CD4-positive, alpha-beta T cell treated with Interleukin-6 for 4 hours (primary cell): ENCODE results near the gene CTTN.

ENCODE experiments used
- DNase-seq: peaks from one replicate; pipeline ENCODE4 v3.0.0-alpha.2; 2020; ENCODE audit warnings: mixed read lengths

The CTTN gene

DNA sequence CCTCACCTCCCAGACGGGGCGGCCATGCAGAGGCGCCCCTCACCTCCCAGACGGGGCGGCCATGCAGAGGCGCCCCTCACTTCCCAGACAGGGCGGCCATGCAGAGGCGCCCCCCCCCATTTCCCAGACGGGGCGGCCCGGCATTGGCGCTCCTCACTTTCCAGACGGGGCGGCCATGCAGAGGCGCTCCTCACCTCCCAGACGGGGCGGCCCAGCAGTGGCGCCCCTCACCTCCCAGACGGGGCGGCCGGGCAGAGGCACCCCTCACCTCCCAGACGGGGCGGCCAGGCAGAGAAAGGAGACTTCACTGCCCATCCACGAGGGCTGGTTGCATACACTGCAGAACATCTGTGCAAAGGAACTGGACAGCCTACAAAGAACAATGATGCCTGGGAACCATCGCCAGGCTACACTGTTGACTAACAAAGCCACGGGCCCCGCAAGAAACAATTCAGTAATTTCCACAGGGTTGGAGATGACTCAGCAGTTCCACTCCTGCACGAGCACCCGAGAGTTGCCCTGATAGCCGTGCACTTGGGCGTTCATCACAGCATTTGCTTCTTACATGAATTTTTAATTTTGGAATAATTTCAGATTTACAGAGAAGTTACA is 58.7 kb downstream of the CTTN start:
- no peak for DNase-seq

DNA sequence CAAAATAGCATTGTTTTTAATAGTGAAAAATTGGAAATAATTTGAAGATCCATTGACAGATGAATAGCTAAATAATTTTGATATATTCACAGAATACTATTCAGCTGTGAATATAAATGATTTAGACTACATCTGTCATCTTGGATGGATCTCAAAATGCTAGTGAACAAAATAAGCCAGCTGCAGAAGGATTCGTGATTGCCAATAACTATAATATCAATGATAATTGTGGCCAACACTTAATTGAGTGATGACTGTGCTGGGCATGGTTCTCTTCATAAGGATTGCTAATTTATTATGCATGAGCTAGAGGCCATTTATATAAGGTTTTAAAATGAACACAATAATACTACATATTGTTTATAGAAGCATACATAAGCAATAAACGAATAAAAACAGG is 60.4 kb downstream of the CTTN start:
- DNase-seq: no peak

DNA sequence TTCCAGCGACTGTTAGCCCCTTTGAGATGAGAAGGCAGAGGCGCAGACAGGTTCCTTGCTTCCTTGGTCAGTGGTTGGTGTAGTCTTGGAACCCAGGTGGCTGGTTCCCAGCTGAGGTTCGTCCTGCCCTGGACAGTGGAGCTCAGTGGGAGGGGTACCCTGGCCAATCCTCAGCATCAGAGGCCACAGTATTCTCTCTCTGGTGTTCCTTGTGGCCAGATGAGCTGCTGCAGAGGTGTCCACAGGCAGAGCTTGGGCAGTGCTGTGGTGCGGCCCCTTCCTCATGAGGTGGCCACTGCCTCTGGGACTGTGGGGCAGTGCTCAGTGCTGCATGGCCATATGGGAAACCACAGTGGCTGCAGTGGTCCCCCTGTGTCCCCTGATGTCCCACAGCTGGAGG is 61.8 kb downstream of the CTTN start:
- no peak for DNase-seq

DNA sequence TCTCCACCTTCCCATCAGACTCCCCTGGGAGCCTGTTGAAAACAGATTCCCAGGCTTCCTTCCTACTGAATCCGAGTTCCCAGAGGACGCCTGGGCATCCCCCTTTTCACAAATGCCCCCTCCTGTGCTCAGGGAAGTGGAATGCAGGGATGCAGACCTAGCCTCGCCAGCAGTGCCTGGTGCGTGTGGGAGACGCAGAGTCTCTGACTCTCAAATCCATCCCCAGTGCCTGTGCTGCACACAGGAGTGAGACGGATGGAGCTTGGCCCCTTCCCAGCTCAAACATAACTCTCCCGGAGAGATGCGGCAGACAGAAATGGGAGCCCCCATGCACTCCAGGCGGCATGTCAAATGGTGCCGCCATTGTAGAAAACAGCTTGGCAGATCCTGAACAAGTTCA is 62.6 kb downstream of the CTTN start:
- no peak for DNase-seq

DNA sequence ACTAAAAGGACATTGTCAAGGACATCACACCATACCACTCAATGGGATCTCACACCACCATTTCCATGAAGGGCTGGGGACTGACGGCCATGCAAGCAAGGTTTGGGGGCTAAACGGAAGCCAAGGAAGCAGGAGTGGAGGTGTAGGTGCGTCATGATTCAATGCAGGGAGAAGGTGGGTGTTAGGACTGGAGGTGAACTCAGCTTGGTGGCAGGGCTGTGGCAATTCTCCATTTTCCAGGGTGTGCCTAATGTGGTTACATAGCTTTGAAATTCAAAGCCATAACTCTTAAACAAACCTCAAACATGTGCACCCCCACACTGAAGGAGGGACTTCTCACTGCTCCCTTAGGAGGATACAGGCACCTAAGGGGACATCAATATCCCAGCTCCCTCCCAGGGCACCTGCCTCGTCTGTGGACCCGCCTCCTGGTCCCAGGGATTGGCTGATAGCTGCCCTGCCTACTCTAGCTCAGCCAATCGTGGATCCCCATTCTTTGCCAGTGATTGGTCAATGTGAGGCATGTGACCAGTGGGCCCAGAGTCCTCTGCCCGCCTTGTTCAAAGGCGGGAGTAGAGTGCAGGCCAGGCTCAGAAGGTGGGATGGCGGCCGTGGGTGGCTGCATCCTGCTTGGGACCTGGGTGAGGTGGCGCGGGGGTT is 64.6 kb downstream of the CTTN start:
- no peak for DNase-seq

DNA sequence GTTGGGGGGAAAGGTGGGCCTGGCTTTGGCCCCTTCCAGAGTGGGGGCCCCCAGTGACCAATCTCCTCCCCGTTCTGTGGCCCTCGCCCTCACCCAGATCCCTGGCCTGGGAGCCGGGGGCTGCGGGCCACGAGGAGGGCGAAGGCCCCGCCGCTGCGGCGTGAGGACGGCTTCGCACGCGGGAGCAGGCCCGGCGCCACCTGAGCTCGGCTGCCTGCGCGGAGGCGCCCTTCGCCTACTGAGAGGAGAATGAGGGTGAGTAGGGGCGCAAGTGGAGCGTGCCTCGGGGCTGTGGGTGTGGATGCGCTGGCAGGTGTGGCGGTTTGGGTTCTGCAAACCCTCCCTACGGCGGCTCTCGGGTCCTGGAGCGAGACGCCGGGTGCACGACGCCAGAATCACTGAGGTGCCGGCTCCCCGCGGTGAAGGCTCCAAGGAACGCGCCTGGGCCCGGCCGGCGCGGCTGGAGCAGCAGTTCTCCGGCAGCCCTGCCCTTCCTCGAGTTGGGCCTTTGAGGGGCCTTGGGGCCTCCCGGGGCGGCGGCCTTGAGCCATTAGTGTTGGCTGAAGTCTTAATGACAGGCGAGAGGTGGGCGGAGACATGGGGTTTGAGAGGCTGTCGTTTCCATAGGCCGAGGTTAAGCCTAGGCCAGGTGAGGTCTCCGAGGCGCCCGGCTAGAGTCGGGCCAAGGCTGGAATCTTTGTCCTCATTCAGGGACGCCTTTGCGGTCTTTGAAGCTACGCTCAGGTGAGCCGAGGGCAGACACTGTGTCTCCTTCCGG is 65.3 kb downstream of the CTTN start:
- DNase-seq: no peak

DNA sequence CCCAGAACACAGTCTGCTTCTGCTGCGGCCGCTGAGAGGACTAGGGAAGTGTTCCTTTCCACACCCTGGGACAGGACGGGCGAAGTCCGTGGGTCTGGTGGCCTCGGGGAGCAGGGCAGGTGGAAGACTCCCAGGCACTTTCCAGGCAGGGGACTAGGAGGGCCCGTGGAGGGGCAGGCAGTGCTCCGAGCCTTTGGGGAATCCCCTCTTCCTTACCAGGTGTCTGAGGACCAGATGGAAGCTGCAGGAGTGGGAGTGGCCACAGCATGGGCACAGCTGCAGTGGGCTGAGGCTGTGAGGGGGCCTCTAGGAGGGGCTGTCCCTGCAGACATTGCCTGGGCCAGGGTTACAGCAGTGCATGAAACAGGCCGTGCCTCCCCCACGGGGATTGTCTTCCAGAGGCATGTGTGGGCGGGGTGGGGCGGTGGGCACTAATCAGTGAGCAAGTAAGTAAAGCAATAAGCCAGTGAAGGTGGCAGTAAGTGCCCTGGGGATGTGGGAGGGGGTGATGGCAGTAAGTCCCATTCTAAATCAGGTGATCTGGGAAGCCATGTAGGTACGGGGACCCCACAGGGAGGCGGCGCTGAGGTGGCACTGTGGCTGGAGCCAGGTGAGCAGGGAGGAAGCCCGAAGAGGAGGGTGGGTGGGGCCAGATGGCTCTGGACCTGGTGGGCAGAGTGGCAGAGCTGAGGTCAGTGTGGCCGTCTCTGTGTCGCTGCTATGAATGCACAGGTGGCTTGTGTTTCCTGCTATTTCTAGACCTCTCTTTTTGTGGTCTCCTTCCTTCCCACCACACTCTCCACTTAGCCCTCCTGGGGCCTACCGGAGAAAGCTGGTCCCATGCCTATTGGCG is 66.4 kb downstream of the CTTN start:
- no peak for DNase-seq

DNA sequence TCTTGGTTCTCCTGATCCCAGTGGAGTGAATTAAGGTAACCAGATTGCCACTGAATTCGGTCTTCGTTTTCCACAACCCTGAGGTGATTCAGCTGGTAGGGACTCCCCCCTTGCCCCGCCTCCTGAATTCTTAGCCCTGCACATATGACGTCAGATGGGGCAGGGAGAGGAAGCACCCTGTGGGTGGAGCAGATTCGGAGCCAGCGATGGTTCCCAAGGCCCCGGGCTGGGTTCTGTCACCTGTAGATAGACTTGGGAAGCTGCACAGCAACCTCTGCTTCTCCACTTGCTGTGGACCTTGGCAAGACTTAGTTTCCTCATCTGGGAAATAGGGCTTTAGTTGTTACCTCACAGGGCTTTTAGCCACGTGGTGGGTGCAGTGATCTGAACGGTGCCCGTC is 67.8 kb downstream of the CTTN start:
- DNase-seq: no peak

DNA sequence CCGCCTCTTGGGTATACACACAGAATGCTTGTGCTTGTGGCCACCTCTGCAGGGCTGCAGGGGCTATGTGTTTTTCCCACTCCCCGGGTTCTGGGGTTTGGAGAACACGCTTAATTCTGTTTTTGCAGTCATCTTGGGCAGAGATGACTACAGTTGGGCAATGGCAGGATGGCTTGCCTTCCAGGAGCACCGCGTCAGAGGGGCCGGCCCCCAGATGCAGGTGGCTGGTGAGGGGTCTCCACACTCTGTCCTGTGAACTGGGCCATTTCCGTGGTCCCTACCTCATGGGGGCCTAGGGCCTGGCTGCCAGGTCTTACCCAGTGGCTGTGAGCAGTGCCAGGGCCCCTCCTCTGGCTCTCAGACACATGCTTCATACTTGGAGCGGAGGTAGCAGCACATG is 68.3 kb downstream of the CTTN start:
- no peak for DNase-seq

DNA sequence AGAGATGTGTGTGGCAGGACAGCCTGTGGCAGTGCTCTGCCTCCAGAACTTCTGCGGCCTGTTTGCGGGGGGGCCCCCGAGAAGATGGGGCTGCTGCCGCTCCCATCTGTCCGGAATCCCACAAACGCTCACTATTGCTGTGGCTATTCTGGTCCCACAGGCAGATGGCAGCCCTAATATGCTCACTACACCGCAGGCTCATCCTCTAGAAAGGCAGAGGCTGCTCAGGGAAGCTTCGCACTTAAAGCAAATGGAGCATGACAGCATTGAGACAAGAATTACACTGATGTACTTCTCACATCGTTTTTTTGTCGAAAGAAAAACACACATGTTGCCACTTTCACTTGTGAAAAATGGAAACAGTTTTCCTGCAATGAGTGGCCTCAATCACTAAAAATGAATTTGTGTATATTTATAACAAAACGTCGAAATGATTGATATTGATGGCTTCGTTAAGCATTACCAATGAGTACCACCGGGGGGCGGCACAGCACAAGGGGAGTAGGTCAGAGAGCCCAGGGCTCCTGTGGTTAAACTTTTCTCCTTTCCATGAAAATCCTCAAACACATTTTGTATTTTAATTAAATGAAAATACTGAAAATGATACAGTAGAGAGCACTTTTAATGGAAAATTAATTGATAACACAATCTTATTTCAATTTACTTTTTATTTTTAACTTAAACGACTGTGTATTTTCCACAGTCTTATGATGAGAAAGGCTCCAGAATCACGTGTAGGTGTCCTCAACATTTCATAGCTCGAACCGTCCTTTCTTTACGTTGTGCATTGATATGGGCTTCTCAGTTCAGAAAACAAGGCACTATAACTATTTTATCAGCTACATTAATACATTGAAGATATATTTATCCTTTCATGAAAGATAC is 69.1 kb downstream of the CTTN start:
- peak; percentile 12 for DNase-seq

DNA sequence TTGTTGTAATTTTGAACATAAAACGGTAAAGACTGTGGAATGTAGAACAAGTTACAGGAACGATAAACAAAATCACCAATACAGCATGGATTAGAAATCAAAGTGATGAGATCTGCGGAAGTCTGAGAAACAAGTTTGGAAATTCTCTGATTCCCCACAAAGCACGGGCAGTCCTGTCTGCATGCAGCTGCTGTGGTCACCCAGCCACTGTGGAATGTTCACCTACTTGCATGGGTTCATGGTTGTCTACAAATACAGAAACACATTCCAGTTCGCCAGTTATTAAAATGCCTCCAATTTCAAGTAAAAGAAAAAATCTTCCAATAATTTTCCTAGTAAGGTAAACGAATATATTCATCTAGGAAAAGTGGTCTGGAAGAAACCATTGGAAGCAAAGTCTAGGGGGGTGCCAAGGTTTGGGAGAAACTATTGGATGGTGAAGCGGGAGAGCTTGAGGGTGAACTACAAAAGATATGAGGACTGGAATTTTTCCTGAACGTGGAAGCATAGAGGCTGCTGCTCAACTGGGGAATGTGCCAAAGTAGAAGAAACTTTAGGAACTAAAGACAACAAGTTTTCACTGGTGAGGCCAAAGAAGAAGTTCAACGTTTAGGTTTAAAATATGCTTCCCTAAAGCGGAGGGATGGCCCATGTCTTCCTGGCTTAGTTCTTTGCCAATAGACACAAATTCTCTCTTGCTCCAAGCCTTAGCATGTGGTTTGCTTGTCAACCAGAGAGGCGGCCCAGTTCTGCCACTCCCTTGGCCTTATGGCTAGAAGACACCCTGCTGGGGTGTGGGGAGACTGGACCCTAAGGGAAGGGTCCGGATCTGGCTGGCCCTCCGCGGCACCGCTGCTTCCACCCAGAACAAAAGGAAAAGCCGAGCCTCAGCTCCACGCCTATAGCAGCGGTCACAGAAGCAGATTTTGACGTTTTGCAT is 70.2 kb downstream of the CTTN start:
- DNase-seq: no peak

DNA sequence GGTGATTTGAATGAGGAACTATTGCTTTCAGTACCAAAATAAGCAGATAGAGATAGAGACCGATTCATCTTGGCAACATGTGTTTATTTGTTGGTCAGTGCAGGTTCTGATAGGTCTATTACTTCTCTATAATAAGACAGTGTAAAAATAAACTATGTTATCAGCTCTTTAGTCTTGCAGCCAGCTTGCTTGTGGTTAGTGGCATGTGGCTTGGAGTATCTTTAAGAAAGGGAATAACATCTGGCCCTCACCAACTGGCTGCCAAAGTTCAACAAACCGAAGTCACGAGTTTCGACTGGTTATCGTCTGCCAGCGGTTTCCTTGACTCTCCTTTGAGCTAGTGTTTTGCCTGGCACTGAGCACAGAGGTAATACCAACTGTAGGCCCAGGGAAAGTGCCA is 71.8 kb downstream of the CTTN start:
- no peak for DNase-seq

DNA sequence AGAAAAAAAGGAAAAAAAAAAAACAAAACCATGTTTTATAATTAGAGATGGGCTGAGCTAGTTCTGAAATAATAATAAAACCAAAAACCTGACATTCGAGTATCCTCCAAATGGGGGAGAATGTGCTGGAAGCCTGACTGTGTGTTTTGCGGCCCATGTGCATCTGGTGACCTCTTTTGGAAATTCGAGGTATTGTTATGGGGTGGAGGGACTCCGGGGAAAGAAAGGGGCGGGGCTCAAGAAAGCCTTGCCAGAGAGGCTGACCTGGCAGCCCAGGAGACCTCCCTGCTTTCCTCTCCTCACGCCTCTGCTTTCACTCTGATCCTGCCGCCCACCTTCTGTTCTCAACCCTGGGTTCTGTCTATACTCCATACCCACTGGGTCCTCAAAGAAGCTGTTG is 72.9 kb downstream of the CTTN start:
- peak; percentile 15 for DNase-seq

DNA sequence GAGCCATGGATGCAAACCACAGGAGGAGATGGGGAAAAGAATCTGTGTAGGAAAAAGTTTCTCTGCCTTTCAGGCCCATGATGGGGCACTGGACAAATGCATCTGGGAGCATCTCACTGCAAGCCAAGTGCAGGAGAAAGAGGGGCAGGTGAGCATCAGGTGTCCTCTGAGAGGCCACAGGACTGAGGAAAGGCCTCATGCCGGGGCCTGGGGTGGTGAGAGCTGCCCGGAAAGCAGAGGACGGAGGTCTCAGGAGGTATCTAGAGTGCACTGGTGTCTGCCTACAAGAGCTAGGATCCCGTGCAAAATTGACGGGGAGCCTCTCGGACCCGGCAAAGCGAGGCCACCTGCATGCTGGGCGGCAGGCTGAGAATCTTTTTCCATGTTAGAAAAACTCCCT is 73.9 kb downstream of the CTTN start:
- DNase-seq: no peak

DNA sequence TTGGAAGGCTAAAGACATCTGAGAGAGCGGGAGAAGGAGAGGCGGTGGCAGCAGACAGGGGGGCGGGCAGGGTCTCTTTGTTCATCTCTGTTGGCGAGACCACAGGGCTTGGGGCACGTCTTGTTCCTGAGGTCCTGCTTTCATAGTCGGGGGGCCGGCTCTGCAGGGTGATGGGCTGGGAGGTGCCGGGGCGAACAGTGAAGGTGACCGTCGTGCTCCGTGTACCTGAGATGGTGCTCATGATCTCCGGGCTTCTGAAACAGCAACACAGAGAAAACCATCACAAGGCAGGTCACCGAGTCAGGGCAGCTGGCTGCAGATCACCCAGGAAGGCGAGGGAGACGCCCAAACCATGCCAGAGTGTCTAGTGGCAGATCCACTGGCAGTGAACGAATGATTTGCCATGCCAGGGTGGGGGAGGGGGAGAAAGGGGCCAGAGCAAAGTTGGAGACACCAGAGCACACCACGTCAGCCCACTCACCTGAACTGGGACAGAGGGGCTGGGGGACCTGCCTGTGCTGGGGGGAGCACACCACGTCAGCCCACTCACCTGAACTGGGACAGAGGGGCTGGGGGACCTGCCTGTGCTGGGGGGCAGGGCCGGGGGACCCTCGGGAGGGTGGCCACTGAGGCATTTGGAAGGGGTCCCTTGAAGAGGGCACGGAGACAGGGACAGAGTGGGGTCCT is 75.0 kb downstream of the CTTN start:
- DNase-seq: no peak

DNA sequence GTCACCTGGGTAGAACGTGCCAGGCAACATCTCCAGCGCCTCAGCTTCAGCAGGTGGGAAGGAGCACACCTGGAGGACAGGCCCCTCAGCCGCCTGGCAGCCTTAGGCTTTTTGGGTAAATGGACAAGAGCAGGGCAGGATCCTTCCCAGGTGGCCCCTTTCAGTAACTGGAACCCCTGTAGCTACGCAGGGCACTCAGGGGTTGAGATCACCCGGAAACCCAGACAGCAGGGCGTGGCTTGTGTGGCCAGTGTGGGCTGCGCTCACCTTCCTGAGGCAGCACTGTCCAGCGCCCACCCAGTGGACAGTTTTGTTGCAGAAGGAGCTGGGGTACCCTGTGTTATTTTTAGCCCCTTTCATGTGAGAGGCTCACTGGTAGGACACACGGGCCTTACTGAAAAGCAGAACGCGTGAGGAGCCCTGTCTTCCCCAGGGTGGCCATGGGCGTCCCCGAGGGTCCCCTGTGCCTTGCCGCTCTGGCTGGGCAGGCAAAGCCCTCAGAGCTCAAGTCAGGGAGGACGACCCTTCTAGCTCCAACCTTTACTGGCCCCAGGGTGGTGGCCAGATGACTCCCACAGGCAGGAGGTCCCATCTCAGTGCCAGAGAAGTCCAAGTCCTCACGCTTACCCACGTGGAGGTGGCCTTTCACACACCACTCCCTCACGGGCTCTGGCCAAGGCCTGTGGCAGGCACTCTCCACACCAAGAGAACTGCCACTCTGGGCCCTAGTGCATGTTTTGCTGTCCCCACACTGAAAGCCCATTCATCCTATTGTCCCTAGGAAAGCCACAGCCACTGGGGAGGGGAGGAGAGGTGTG is 75.8 kb downstream of the CTTN start:
- DNase-seq: no peak

DNA sequence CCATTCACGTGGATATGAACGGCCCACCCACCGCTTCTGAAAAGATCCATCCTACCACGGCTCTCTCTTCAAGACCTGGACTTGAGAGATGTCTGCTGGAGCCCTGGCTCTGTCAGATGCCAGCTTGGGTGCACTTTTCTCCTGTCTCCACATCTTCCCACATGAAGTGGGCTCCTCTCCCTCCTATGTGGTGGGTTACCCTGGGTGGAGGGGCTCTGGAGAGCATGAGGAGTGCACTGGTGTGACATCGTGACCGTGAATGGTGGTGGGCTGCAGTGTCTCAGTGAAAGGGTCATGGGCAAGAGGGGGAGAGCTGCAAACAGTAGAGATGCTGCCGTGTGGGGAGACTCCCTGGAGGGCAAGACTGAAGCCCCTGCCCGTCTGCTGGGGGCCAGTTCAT is 76.4 kb downstream of the CTTN start:
- no peak for DNase-seq

DNA sequence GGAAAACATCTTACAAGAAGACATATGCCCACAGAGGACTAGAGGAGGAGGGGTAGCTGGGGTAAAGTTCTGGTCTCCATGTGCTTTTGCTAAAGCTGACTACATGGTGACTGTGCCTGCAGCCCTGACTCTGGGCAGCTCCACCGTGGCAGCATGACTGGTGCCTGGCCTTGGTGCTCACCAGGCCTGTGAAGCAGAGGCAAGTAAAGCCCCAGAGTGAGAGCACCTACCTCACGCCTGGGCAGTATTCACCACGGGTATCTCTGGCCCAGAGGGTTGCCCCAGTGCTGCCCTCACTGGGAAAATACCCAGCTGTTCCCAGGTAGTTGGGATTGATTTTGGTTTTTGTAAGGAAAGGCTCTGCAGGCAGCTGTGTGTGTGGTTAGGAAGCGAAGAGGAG is 78.3 kb downstream of the CTTN start:
- DNase-seq: no peak

DNA sequence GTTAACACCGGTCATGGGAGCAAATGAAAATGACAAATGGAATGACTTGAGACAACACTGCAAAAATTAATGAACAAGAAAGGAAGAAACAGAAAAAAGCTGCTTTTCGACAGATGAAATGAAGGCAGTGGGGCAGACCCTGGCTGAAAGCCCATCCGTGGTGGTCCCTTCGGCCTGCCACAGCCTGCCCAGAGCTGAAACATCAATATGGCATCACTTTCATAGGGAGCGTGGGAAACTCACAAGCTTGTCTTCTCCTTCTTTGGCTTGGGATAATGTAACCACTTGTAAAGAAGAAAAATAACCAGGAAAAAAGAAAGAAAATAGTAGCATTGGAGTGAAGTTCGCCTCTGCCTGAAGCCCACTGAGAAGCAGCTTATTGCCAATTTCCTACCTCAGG is 78.8 kb downstream of the CTTN start:
- DNase-seq: no peak

DNA sequence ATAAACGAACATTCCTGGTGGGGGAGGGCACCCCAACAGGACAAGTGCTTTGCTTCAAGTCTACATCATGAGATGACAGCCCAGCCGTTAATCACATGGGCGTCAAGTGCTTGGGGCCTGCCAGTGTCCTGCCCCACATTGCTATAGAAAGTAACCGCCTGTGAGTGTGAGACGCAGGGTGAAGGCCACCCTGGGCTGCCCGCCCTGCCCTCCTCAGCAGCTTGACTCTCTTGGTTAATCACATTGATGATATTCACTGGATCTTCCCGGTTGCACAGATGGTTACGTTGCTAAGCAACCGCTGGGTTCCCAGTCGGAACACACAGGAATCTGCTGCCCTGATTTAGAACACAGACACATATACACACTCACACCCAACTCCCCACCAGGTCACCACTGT is 79.3 kb downstream of the CTTN start:
- DNase-seq: no peak
